H1 (cell line): ENCODE measurements around the gene DNMT3B.

Source experiments
- HDAC2 ChIP-seq, 2 experiments: fragments of 300-600 bp in 1 of 2; sonication (generic) in 1 of 2; IDR thresholded peaks; 2 replicates each; pipeline ENCODE4 v1.6.1; 2011 to 2012; ENCODE audit warnings: low read depth in 2 of 2, low read length in 2 of 2, mild to moderate bottlenecking in 2 of 2, moderate library complexity in 2 of 2, borderline replicate concordance in 1 of 2, inconsistent platforms in 1 of 2
- JUN ChIP-seq: IDR thresholded peaks from 2 replicates; pipeline ENCODE4 v1.6.1; 2011; ENCODE audit warnings: low read depth, mild to moderate bottlenecking, improper control_type of control experiment, low read length
- POLR2A ChIP-seq, 2 experiments: IDR thresholded peaks; 1 replicate in 1 of 2; 2 replicates in 1 of 2; pipeline ENCODE4 v1.6.1; 2011; ENCODE audit warnings: low read depth in 2 of 2, low read length in 2 of 2, mild to moderate bottlenecking in 2 of 2; ENCODE audit errors: control extremely low read depth in 1 of 2
- YY1 ChIP-seq: IDR thresholded peaks from 2 replicates; pipeline ENCODE4 v1.6.1; 2011; ENCODE audit warnings: low read depth, mild to moderate bottlenecking, low read length
- TF ChIP-seq, protein P1 (sequence below), 3 experiments: IDR thresholded peaks; 1 replicate in 2 of 3; 2 replicates in 1 of 3; pipeline versions ENCODE4 v1.5.1 to v1.6.1; 2011; ENCODE audit warnings: low read length in 3 of 3, mild to moderate bottlenecking in 3 of 3, inconsistent platforms in 2 of 3, low read depth in 1 of 3, moderate library complexity in 1 of 3; ENCODE audit not compliant: insufficient read depth in 1 of 3; ENCODE audit errors: control extremely low read depth in 1 of 3
- TF ChIP-seq, protein P2 (sequence below): IDR thresholded peaks from 2 replicates; pipeline ENCODE4 v1.6.1; 2011; ENCODE audit warnings: low read depth, mild to moderate bottlenecking, low read length; ENCODE audit not compliant: insufficient read depth

DNA sequence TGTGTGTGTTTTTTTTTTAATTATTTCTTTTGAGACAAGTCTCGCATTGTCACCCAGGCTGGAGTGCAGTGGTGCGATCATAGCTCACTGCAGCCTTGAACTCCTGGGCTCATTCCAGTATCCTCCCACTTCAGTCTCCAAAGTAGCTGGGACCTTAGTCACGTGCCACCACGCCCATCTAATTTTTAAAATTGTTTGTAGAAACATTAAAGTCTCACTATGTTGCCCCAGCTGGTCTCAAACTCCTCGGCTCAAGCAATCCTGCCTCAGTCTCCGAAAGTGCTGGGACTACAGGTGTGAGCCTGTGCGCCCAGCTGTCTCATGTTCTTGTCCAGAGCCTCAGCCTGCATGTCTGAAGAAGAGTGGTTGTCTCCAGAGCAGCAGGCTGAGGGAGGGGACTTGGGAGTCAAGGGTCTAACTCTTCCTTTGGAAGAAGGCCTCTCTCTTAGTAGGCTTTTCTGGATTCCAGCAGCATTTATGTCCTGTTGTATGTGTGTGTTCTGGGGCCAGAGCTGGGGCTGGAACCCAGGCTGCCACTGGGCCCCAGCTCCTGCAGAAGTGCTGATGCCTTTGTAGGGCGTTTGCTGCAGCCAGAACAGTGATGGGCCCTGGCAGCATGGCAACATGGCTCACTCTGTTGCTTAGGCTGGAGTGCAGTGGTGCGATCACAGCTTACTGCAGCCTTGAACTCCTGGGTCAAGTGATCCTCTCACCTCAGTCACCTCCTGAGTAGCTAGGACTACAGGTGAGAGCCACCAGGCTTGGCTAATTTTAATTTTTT, 5.4 kb downstream of the DNMT3B start:
- TF ChIP-seq, protein P1, sequence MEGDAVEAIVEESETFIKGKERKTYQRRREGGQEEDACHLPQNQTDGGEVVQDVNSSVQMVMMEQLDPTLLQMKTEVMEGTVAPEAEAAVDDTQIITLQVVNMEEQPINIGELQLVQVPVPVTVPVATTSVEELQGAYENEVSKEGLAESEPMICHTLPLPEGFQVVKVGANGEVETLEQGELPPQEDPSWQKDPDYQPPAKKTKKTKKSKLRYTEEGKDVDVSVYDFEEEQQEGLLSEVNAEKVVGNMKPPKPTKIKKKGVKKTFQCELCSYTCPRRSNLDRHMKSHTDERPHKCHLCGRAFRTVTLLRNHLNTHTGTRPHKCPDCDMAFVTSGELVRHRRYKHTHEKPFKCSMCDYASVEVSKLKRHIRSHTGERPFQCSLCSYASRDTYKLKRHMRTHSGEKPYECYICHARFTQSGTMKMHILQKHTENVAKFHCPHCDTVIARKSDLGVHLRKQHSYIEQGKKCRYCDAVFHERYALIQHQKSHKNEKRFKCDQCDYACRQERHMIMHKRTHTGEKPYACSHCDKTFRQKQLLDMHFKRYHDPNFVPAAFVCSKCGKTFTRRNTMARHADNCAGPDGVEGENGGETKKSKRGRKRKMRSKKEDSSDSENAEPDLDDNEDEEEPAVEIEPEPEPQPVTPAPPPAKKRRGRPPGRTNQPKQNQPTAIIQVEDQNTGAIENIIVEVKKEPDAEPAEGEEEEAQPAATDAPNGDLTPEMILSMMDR (IDR thresholded peaks at IDR 0.05; ENCODE audit: control extremely low read depth in 1 of 3, insufficient read depth in 1 of 3, low read depth in 1 of 3, low read length in 3 of 3), result no peak
- TF ChIP-seq HDAC2 (IDR thresholded peaks at IDR 0.05; ENCODE audit: borderline replicate concordance in 1 of 2, low read depth in 2 of 2, low read length in 2 of 2) (no peak), YY1 (no peak), POLR2A (IDR thresholded peaks at IDR 0.05; ENCODE audit: control extremely low read depth in 1 of 2, low read depth in 2 of 2, low read length in 2 of 2) (no peak), JUN (no peak)
- TF ChIP-seq, protein P2, sequence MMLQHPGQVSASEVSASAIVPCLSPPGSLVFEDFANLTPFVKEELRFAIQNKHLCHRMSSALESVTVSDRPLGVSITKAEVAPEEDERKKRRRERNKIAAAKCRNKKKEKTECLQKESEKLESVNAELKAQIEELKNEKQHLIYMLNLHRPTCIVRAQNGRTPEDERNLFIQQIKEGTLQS, result no peak
